ENCODE data around the gene CREB3L1. TPM values are rescaled to one million over a fixed set of nuclear protein-coding genes. Genes with fewer than 3 reads are reported as not detected.

CREB3L1 gene
- total RNA-seq, 1 experiment from 2014 or later: 22.7 TPM

GRCh38 chr11:46362156-46363030 is 84.9 kb downstream of the CREB3L1 start:
- peaks cover 20% of the 10 kb centered on the region for H3K4me1 ChIP-seq (replicated peaks)
- H3K9me3 ChIP-seq (replicated peaks): no peaks in the 10 kb centered on the region
- DNase-seq (ENCODE audit: low read depth in 1 of 2, low spot score in 2 of 2): no peak
- H3K27me3 ChIP-seq (replicated peaks): no peaks in the 10 kb centered on the region
- peaks cover 13% of the 10 kb centered on the region; the same call in 1 of the 2 replicates for H3K36me3 ChIP-seq
- H3K27ac ChIP-seq: peak overlapping the region; percentile 86
- H3K4me3 ChIP-seq: no peak overlapping the region

DNA sequence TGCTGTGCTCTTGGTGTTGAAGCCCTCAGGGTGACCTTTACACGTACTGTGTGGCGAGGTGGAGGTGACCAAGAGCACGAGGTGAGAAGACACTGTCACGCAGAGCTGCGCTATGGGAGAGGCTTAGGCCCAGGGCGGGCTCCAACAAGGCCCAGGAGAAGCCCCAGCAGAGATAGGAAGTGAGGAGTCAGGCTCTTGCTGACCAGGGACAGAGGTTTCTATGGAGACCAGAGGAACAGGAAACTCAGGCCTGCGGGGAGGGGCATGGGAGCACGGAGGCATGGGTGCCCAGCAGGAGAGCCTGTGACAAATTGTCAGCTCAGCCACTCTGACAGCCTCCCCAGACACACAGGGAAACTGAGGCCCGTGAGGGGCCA is 85.6 kb downstream of the CREB3L1 start:
- Histone ChIP-seq H3K36me3 (peaks cover 18% of the 10 kb centered on the region), H3K9me3 (replicated peaks) (no peaks in the 10 kb centered on the region), H3K27ac (peak overlapping the region; percentile 86), H3K4me1 (replicated peaks) (peaks cover 20% of the 10 kb centered on the region), H3K4me3 (no peak overlapping the region), H3K27me3 (replicated peaks) (no peaks in the 10 kb centered on the region)
- DNase-seq (ENCODE audit: low read depth in 1 of 2, low spot score in 2 of 2): peak; percentile 40 to 68

DNA sequence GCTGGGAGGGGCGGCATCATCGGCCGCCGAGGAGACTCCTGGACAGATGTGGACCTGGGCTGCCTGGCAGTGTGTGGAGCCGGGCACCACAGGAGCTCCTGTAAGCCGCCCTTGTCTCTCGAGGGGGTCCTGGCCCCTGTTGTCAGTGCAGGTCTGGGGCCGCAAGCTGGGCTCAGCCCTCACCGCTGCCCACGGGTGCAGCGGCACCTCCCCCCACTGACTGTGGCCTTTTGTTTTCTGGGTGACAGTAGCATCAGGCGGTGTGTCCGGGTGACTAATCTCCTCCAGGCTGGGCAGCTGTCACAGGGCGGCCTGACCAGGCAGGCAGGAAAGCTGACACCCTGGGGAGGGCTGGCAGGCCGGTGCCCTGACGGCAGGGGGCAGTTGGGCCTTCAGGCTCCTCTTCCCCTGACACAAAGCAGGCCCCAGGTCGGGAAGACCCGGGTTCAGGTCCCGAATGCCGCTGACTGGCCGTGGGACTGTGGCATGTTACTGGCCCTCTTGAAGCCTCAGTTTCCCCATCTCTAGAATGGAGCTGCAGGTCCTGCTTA is 86.1 kb downstream of the CREB3L1 start:
- DNase-seq (ENCODE audit: low read depth in 1 of 2, low spot score in 2 of 2): peak; percentile 63 to 86
- H3K4me1 ChIP-seq (replicated peaks): peaks cover 20% of the 10 kb centered on the region
- H3K27me3 ChIP-seq (replicated peaks): no peaks in the 10 kb centered on the region
- H3K4me3 ChIP-seq: no peak overlapping the region
- peak overlapping the region; percentile 86 for H3K27ac ChIP-seq
- H3K9me3 ChIP-seq (replicated peaks): no peaks in the 10 kb centered on the region
- H3K36me3 ChIP-seq: peaks cover 19% of the 10 kb centered on the region

GRCh38 chr11:46364056-46364455 is 86.6 kb downstream of the CREB3L1 start:
- peak overlapping the region; percentile 86 for H3K27ac ChIP-seq
- H3K4me3 ChIP-seq: no peak overlapping the region
- H3K36me3 ChIP-seq: peaks cover 19% of the 10 kb centered on the region
- no peaks in the 10 kb centered on the region for H3K9me3 ChIP-seq (replicated peaks)
- H3K27me3 ChIP-seq (replicated peaks): no peaks in the 10 kb centered on the region
- peaks cover 22% of the 10 kb centered on the region for H3K4me1 ChIP-seq (replicated peaks)
- no peak for DNase-seq (ENCODE audit: low read depth in 1 of 2, low spot score in 2 of 2)

DNA sequence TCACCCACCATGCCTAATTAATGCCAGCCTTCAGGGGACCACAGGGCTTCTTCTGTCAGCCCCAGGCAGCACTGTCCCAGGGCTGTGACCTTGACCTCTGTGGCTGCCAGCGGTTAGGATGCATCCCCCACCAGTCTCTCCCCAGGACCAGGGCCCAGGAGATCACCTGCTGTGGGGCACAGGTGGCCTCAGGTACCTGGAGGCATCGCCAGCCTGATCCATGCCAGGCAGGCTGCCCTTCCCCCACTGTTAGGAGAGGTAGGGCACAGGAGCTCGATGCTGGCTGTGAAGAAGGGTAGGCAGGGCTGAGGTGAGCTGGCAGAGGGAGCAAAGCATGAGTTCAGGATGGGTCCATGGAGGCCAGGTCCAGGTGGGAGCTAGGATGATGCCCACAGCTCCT is 87.3 kb downstream of the CREB3L1 start:
- Histone ChIP-seq H3K9me3 (replicated peaks) (no peaks in the 10 kb centered on the region), H3K4me1 (replicated peaks) (peaks cover 30% of the 10 kb centered on the region), H3K4me3 (no peak overlapping the region), H3K27ac (no peak overlapping the region), H3K36me3 (peaks cover 22% of the 10 kb centered on the region), H3K27me3 (replicated peaks) (no peaks in the 10 kb centered on the region)
- DNase-seq (ENCODE audit: low read depth in 1 of 2, low spot score in 2 of 2): no peak

GRCh38 chr11:46366260-46366659 is 88.8 kb downstream of the CREB3L1 start:
- H3K27ac ChIP-seq: no peak overlapping the region
- H3K27me3 ChIP-seq (replicated peaks): no peaks in the 10 kb centered on the region
- no peak overlapping the region for H3K4me3 ChIP-seq
- H3K36me3 ChIP-seq: peaks cover 33% of the 10 kb centered on the region
- H3K9me3 ChIP-seq (replicated peaks): no peaks in the 10 kb centered on the region
- no peak for DNase-seq (ENCODE audit: low read depth in 1 of 2, low spot score in 2 of 2)
- peaks cover 31% of the 10 kb centered on the region for H3K4me1 ChIP-seq (replicated peaks)

DNA sequence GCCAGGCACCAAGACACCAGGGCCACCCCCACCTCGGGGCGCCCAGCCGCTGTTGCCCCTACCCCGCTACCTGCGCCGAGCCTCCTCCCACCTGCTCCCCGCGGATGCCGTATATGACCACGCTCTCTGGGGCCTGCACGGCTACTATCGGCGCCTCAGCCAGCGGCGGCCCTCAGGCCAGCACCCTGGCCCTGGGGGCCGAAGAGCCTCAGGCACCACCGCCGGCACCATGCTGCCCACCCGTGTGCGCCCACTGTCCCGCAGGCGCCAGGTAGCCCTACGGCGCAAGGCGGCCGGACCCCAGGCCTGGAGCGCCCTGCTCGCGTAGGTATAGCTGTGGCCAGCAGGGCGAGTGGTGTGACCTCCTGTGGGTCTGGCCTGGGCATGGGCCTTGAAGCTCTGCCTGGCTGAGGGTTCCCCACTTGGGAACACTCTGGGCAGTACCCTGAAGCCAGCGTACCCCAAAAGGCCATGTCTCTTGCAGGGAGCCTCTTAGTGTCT is 89.2 kb downstream of the CREB3L1 start:
- peaks cover 35% of the 10 kb centered on the region for H3K36me3 ChIP-seq
- H3K4me3 ChIP-seq: no peak overlapping the region
- no peaks in the 10 kb centered on the region for H3K27me3 ChIP-seq (replicated peaks)
- no peak overlapping the region for H3K27ac ChIP-seq
- DNase-seq (ENCODE audit: low read depth in 1 of 2, low spot score in 2 of 2): no peak
- peaks cover 31% of the 10 kb centered on the region for H3K4me1 ChIP-seq (replicated peaks)
- no peaks in the 10 kb centered on the region for H3K9me3 ChIP-seq (replicated peaks)

- Histone ChIP-seq H3K4me3 (no peak overlapping the region), H3K27me3 (replicated peaks) (no peaks in the 10 kb centered on the region), H3K9me3 (replicated peaks) (no peaks in the 10 kb centered on the region), H3K27ac (no peak overlapping the region), H3K4me1 (replicated peaks) (peaks cover 30% of the 10 kb centered on the region), H3K36me3 (peaks cover 39% of the 10 kb centered on the region)
- DNase-seq (ENCODE audit: low read depth in 1 of 2, low spot score in 2 of 2): no peak
These were observed 89.9 kb downstream of the CREB3L1 start for GRCh38 chr11:46367244-46367915.

- Histone ChIP-seq H3K36me3 (peaks cover 41% of the 10 kb centered on the region), H3K27me3 (replicated peaks) (no peaks in the 10 kb centered on the region)
These were observed 90.4 kb downstream of the CREB3L1 start for GRCh38 chr11:46367916-46368267.

GRCh38 chr11:46369458-46370152 is 92.1 kb downstream of the CREB3L1 start:
- Histone ChIP-seq H3K36me3 (peaks cover 52% of the 10 kb centered on the region), H3K4me3 (no peak overlapping the region), H3K9me3 (replicated peaks) (no peaks in the 10 kb centered on the region), H3K27ac (peak overlapping the region; percentile 45; the same call in 1 of the 2 replicates), H3K4me1 (replicated peaks) (peaks cover 11% of the 10 kb centered on the region), H3K27me3 (replicated peaks) (no peaks in the 10 kb centered on the region)
- DNase-seq (ENCODE audit: low read depth in 1 of 2, low spot score in 2 of 2): peak; percentile 70 to 90

More at GRCh38 chr11:46367916-46368267, 90.4 kb downstream of the CREB3L1 start:
- H3K27ac ChIP-seq: no peak overlapping the region
- H3K4me1 ChIP-seq (replicated peaks): peaks cover 25% of the 10 kb centered on the region
- DNase-seq (ENCODE audit: low read depth in 1 of 2, low spot score in 2 of 2): no peak
- no peak overlapping the region for H3K4me3 ChIP-seq
- H3K9me3 ChIP-seq (replicated peaks): no peaks in the 10 kb centered on the region

DNA sequence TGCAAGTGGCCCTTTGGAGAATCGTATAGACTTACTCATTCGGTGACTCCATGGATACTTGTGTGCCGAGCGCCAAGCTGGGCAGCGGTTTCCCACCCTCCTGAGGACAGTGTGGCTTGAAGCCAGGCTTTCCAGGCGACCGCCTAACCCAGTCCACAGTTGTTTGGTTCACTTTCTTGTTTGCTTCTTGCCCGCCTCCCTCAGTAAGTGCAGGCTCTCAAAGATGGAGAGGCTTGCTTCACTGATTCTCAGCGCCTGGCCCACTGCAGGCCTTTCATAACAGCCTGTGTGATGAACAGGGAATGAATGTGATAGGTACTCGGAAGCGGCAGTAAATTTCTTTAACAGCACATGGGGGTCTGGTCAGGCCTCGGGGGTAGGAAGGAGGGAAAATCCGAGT is 92.8 kb downstream of the CREB3L1 start:
- Histone ChIP-seq H3K4me3 (no peak overlapping the region), H3K27me3 (replicated peaks) (no peaks in the 10 kb centered on the region), H3K36me3 (peaks cover 58% of the 10 kb centered on the region), H3K27ac (no peak overlapping the region), H3K4me1 (replicated peaks) (peaks cover 11% of the 10 kb centered on the region), H3K9me3 (replicated peaks) (no peaks in the 10 kb centered on the region)
- no peak for DNase-seq (ENCODE audit: low read depth in 1 of 2, low spot score in 2 of 2)

Measured in SJSA1 (cell line).